Tibial artery (tissue), 4 donors: Measurements from ENCODE around the gene DBNL.

Experiments
- DNase-seq, 2 donors: peaks; one replicate each; pipeline ENCODE4 v3.0.0-alpha.2; 2019
- H3K27ac ChIP-seq, 2 donors: fragments of 200-600 bp; sonication (generic) in 1 of 2; 1 replicate in 1 of 2; 2 replicates in 1 of 2; pipeline ENCODE4 v1.5.1; 2018 to 2019; ENCODE audit warnings: mild to moderate bottlenecking in 1 of 2
- H3K27me3 ChIP-seq, 2 donors: fragments of 200-600 bp; sonication (generic) in 1 of 2; one replicate each; pipeline versions ENCODE4 v1.5.1 to v1.6.0; 2016 to 2019
- H3K36me3 ChIP-seq, 3 donors: fragments of 200-600 bp; sonication (generic) in 2 of 3; one replicate each; pipeline ENCODE4 v1.5.1; 2016 to 2019; ENCODE audit warnings: mild to moderate bottlenecking in 2 of 3
- H3K4me1 ChIP-seq, 4 donors: fragments of 200-600 bp; sonication (generic) in 2 of 4; 1 replicate in 3 of 4; 2 replicates in 1 of 4; pipeline ENCODE4 v1.5.1; 2016 to 2019
- H3K4me3 ChIP-seq, 2 donors: fragments of 200-600 bp; sonication (generic) in 1 of 2; 1 replicate in 1 of 2; 2 replicates in 1 of 2; pipeline ENCODE4 v1.5.1; 2018 to 2019; ENCODE audit warnings: mild to moderate bottlenecking in 2 of 2
- H3K9me3 ChIP-seq, 3 donors: fragments of 200-600 bp; sonication (generic) in 1 of 3; one replicate each; pipeline ENCODE4 v1.5.1; 2016 to 2019
- CTCF ChIP-seq, 2 experiments: fragments of 200-600 bp in 1 of 2; fragments of 450-650 bp in 1 of 2; IDR thresholded peaks; one replicate each; pipeline ENCODE4 v1.5.1; 2017 to 2019; ENCODE audit warnings: antibody characterized with exemption in 2 of 2, mild to moderate bottlenecking in 1 of 2, moderate library complexity in 1 of 2
- intact Hi-C: fragments of 100-400 bp; cut with DNase I; formaldehyde crosslinking; loops from one replicate; pipeline ENCODE4 v1.15.0; 2023; ENCODE audit warnings: low total_unique reads

Gene DBNL

GRCh38 chr7:44073664-44074348 lies 29.3 kb downstream of the DBNL start:
- Histone ChIP-seq H3K27ac (peak overlapping the region; percentile 64 to 82), H3K4me3 (peak overlapping the region in 1 of 2 donors; percentile 15), H3K27me3 (no peaks in the 10 kb centered on the region), H3K4me1 (peaks cover 4 to 39% (median 26%) of the 10 kb centered on the region in 4 donors), H3K9me3 (no peaks in the 10 kb centered on the region), H3K36me3 (peaks cover 19 to 62% (median 41%) of the 10 kb centered on the region in 3 donors)
- peak; percentile 20 to 24 for TF ChIP-seq CTCF (IDR thresholded peaks at IDR 0.05)
- DNase-seq: peak; percentile 80 to 93
- intact Hi-C loops: loop anchor here (5.0 kb wide), 1 partner anchor 123 kb away; no protein-coding TSS in a partner anchor

- H3K9me3 ChIP-seq: no peaks in the 10 kb centered on the region
- DNase-seq: no peak
- intact Hi-C loops: loop anchor here (5.0 kb wide), 1 partner anchor 123 kb away; no protein-coding TSS in a partner anchor
- H3K4me1 ChIP-seq: peaks cover 4 to 42% (median 27%) of the 10 kb centered on the region in 4 donors
- H3K27ac ChIP-seq: peak overlapping the region; percentile 64 to 82
- H3K4me3 ChIP-seq: no peak overlapping the region
- H3K27me3 ChIP-seq: no peaks in the 10 kb centered on the region
- peaks cover 21 to 68% (median 46%) of the 10 kb centered on the region in 3 donors for H3K36me3 ChIP-seq
- TF ChIP-seq CTCF (IDR thresholded peaks at IDR 0.05): no peak
Observed at GRCh38 chr7:44074349-44074695, 29.8 kb downstream of the DBNL start.

GRCh38 chr7:44075296-44076075 lies 31.0 kb downstream of the DBNL start:
- H3K9me3 ChIP-seq: no peaks in the 10 kb centered on the region
- H3K27me3 ChIP-seq: no peaks in the 10 kb centered on the region
- peak overlapping the region in 1 of 2 donors; percentile 82 for H3K27ac ChIP-seq
- H3K36me3 ChIP-seq: peaks cover 26 to 79% (median 58%) of the 10 kb centered on the region in 3 donors
- DNase-seq: no peak
- peaks cover 4 to 44% (median 38%) of the 10 kb centered on the region in 4 donors for H3K4me1 ChIP-seq
- TF ChIP-seq CTCF (IDR thresholded peaks at IDR 0.05): no peak
- intact Hi-C loops: loop anchor here (5.0 kb wide), 1 partner anchor 42 kb away; no protein-coding TSS in a partner anchor
- no peak overlapping the region for H3K4me3 ChIP-seq

GRCh38 chr7:44076101-44076895 lies 31.8 kb downstream of the DBNL start:
- Histone ChIP-seq H3K27ac (no peak overlapping the region), H3K9me3 (no peaks in the 10 kb centered on the region), H3K27me3 (no peaks in the 10 kb centered on the region), H3K36me3 (peaks cover 26 to 84% (median 63%) of the 10 kb centered on the region in 3 donors), H3K4me1 (peaks cover 4 to 51% (median 46%) of the 10 kb centered on the region in 4 donors), H3K4me3 (no peak overlapping the region)
- TF ChIP-seq CTCF (IDR thresholded peaks at IDR 0.05): no peak
- intact Hi-C loops: loop anchor here (5.0 kb wide), 1 partner anchor 41 kb away; no protein-coding TSS in a partner anchor
- no peak for DNase-seq

GRCh38 chr7:44077061-44077460 lies 32.6 kb downstream of the DBNL start:
- Histone ChIP-seq H3K4me3 (no peak overlapping the region), H3K9me3 (no peaks in the 10 kb centered on the region), H3K4me1 (peaks cover 4 to 50% (median 47%) of the 10 kb centered on the region in 4 donors), H3K27ac (no peak overlapping the region), H3K27me3 (no peaks in the 10 kb centered on the region), H3K36me3 (peaks cover 26 to 84% (median 63%) of the 10 kb centered on the region in 3 donors)
- intact Hi-C loops: loop anchor here (5.0 kb wide), 1 partner anchor 40 kb away; no protein-coding TSS in a partner anchor
- no peak for DNase-seq
- no peak for TF ChIP-seq CTCF (IDR thresholded peaks at IDR 0.05)
